ENCODE data around the gene ACKR4. TPM values are rescaled to one million over a fixed set of nuclear protein-coding genes. Genes with fewer than 3 reads are reported as not detected.
"Not testable (repeated sequence)": the region's sequence is repeated elsewhere in the genome, so short reads cannot be mapped to it uniquely, and the experiment has no call there.

Gene ACKR4
- total RNA-seq, 1 experiment from 2014 or later = 4.9 TPM

DNA sequence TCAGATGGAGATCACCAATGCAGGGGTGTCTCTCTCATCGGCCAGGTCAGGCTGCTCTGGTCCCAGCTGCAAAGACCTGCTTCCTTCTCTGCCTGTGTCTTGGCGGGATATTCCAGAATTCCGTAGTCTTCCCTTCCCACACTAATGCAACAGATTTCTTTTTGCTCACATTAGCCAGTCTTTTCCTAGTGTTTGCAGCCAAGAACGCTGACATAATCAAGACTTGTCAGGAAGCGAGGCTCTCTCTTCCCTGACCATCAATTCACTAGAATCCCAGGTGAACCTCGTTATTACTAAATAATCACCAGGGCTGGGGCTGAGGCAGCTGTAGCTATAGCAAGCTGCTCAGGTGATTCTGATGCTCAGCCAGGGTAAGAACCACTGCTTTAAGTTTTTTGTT lies 43.2 kb upstream of the ACKR4 start:
- Mint-ChIP-seq H3K27me3 (ENCODE audit: unreplicated experiment) (no peaks in the 10 kb centered on the region), H3K27ac (ENCODE audit: unreplicated experiment) (no peak overlapping the region), H3K4me1 (ENCODE audit: low read depth, unreplicated experiment) (peaks cover 12% of the 10 kb centered on the region), H3K4me3 (ENCODE audit: low read depth, unreplicated experiment) (no peak overlapping the region), H3K9me3 (ENCODE audit: low read depth, unreplicated experiment) (no peaks in the 10 kb centered on the region), H3K36me3 (ENCODE audit: insufficient read depth, unreplicated experiment) (no peaks in the 10 kb centered on the region)
- CTCF ChIA-PET = no interaction called here
- no peak for DNase-seq
- intact Hi-C loops (cut with micrococcal nuclease; ENCODE audit: unreplicated experiment) = no loop called here
- TF ChIP-seq, protein P1, sequence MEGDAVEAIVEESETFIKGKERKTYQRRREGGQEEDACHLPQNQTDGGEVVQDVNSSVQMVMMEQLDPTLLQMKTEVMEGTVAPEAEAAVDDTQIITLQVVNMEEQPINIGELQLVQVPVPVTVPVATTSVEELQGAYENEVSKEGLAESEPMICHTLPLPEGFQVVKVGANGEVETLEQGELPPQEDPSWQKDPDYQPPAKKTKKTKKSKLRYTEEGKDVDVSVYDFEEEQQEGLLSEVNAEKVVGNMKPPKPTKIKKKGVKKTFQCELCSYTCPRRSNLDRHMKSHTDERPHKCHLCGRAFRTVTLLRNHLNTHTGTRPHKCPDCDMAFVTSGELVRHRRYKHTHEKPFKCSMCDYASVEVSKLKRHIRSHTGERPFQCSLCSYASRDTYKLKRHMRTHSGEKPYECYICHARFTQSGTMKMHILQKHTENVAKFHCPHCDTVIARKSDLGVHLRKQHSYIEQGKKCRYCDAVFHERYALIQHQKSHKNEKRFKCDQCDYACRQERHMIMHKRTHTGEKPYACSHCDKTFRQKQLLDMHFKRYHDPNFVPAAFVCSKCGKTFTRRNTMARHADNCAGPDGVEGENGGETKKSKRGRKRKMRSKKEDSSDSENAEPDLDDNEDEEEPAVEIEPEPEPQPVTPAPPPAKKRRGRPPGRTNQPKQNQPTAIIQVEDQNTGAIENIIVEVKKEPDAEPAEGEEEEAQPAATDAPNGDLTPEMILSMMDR (IDR thresholded peaks at IDR 0.05; ENCODE audit: unreplicated experiment) = no peak
- BruUV-seq (replicated peaks) = no TSS peak

GRCh38 chr3:132554437-132554836 lies 42.6 kb upstream of the ACKR4 start:
- no peak overlapping the region for H3K4me3 Mint-ChIP-seq (ENCODE audit: low read depth, unreplicated experiment)
- no peaks in the 10 kb centered on the region for H3K36me3 Mint-ChIP-seq (ENCODE audit: insufficient read depth, unreplicated experiment)
- intact Hi-C loops (cut with micrococcal nuclease; ENCODE audit: unreplicated experiment) = no loop called here
- H3K27me3 Mint-ChIP-seq (ENCODE audit: unreplicated experiment) = no peaks in the 10 kb centered on the region
- TF ChIP-seq, protein P1 (IDR thresholded peaks at IDR 0.05; ENCODE audit: unreplicated experiment) = no peak
- BruUV-seq (replicated peaks) = no TSS peak
- CTCF ChIA-PET = interaction anchor here (0.6 kb wide), 1 partner anchor 226 kb away, joined by 3 read pairs; no protein-coding TSS in a partner anchor
- H3K9me3 Mint-ChIP-seq (ENCODE audit: low read depth, unreplicated experiment) = no peaks in the 10 kb centered on the region
- H3K4me1 Mint-ChIP-seq (ENCODE audit: low read depth, unreplicated experiment) = peaks cover 11% of the 10 kb centered on the region
- no peak overlapping the region for H3K27ac Mint-ChIP-seq (ENCODE audit: unreplicated experiment)
- no peak for DNase-seq

DNA sequence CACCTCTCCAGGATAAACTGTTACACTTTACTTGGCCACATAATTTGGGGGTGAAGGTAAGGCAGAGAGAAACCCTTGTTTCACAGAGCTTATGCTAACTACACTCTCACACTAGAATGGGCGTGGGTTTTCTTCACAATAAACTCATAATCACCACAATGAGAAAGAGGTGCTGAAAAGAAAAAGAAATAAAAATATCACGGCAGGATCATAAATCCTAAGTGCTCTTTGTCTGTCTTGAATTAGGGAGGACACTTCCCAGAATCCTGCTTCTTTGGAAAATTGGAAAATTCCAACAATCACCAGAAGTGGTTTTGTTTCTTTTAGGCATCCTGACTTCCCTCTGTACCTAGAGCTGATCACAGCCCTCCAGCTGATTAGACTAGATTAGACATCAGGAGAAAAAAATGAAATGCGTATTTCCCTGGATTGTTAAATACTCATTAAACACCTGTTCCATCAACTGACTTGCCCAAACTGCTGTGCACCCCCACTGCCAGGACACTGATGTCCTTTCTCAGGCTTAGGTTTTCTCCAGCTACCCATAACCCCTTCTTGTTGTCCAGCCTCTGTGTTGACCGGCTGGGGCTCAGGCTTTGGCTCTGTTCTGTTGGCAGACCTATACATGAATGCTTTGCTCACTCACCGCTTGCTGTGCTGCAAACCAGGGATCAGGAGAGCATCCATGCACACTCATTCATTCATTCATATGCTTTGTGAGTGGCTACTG lies 41.6 kb upstream of the ACKR4 start:
- DNase-seq = no peak
- Mint-ChIP-seq H3K9me3 (ENCODE audit: low read depth, unreplicated experiment) (no peaks in the 10 kb centered on the region), H3K27ac (ENCODE audit: unreplicated experiment) (no peak overlapping the region), H3K4me1 (ENCODE audit: low read depth, unreplicated experiment) (peaks cover under 1% of the 10 kb centered on the region), H3K36me3 (ENCODE audit: insufficient read depth, unreplicated experiment) (no peaks in the 10 kb centered on the region), H3K27me3 (ENCODE audit: unreplicated experiment) (no peaks in the 10 kb centered on the region), H3K4me3 (ENCODE audit: low read depth, unreplicated experiment) (no peak overlapping the region)
- TF ChIP-seq, protein P1 (IDR thresholded peaks at IDR 0.05; ENCODE audit: unreplicated experiment) = no peak
- intact Hi-C loops (cut with micrococcal nuclease; ENCODE audit: unreplicated experiment) = no loop called here
- BruUV-seq (replicated peaks) = no TSS peak
- CTCF ChIA-PET = no interaction called here

- H3K36me3 Mint-ChIP-seq (ENCODE audit: insufficient read depth, unreplicated experiment); BruUV-seq (replicated peaks); H3K4me3 Mint-ChIP-seq (ENCODE audit: low read depth, unreplicated experiment); H3K4me1 Mint-ChIP-seq (ENCODE audit: low read depth, unreplicated experiment); DNase-seq; CTCF ChIA-PET; intact Hi-C loops (cut with micrococcal nuclease; ENCODE audit: unreplicated experiment); H3K9me3 Mint-ChIP-seq (ENCODE audit: low read depth, unreplicated experiment); H3K27ac Mint-ChIP-seq (ENCODE audit: unreplicated experiment); H3K27me3 Mint-ChIP-seq (ENCODE audit: unreplicated experiment): not testable (repeated sequence)
These were observed 41.1 kb upstream of the ACKR4 start for GRCh38 chr3:132556036-132556386.

DNA sequence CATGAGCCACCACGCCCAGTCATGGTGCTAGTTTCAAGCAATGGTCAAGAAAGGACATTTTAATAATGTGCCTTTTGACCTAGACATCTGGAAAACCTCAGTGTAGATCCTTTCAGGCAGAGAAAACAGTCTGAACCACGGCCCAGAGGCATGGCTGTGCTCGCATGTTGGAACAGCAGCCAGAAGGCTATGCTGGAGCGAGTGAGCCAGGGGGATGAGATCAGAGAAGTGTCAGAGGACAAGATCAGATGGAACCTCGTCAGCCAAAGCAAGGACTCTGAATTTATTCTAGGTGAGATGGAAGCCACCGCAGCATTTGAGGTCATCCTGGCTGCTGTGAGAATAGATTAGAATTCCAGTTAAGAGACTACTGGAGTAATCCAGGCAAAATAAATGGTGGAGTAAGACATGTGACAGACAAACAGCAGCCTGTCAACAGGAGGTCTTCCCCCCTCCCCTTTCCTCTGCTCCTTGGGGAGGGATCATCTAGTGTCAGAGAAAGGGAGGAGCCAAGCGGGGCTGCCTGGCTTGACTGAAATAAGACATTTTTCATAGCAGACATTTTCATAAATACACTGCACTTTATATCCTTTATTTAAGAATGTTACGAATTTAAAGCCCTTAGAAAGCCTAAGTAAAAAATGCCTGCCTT lies 40.4 kb upstream of the ACKR4 start:
- H3K9me3 Mint-ChIP-seq (ENCODE audit: low read depth, unreplicated experiment) = no peaks in the 10 kb centered on the region
- DNase-seq = no peak
- intact Hi-C loops (cut with micrococcal nuclease; ENCODE audit: unreplicated experiment) = no loop called here
- no TSS peak for BruUV-seq (replicated peaks)
- H3K27me3 Mint-ChIP-seq (ENCODE audit: unreplicated experiment) = no peaks in the 10 kb centered on the region
- TF ChIP-seq, protein P1 (IDR thresholded peaks at IDR 0.05; ENCODE audit: unreplicated experiment) = no peak
- H3K36me3 Mint-ChIP-seq (ENCODE audit: insufficient read depth, unreplicated experiment) = no peaks in the 10 kb centered on the region
- H3K4me1 Mint-ChIP-seq (ENCODE audit: low read depth, unreplicated experiment) = no peaks in the 10 kb centered on the region
- no peak overlapping the region for H3K4me3 Mint-ChIP-seq (ENCODE audit: low read depth, unreplicated experiment)
- CTCF ChIA-PET = no interaction called here
- H3K27ac Mint-ChIP-seq (ENCODE audit: unreplicated experiment) = no peak overlapping the region
